Astrocyte of the cerebellum (primary cell): ENCODE measurements around the gene KIF5B.
"Not testable (repeated sequence)": the region's sequence is repeated elsewhere in the genome, so short reads cannot be mapped to it uniquely, and the experiment has no call there.

Experiments
- DNase-seq: peaks from one replicate; pipeline ENCODE4 v3.0.0-alpha.2; 2011; ENCODE audit warnings: low read depth
- H3K4me3 ChIP-seq: 2 replicates; pipeline ENCODE4 v1.5.1; 2011; ENCODE audit warnings: mild to moderate bottlenecking, low read depth, low read length, moderate library complexity
- in situ Hi-C: cut with HindIII; loops from 2 replicates; pipeline ENCODE4 v1.10.0; 2017; ENCODE audit warnings: low sequenced_read_pairs
- TF ChIP-seq, protein P1 (sequence below): IDR thresholded peaks from 2 replicates; pipeline ENCODE4 v1.5.1; 2012; ENCODE audit warnings: low read length, low read depth, moderate library complexity, mild to moderate bottlenecking; ENCODE audit errors: missing control alignments

KIF5B gene

DNA sequence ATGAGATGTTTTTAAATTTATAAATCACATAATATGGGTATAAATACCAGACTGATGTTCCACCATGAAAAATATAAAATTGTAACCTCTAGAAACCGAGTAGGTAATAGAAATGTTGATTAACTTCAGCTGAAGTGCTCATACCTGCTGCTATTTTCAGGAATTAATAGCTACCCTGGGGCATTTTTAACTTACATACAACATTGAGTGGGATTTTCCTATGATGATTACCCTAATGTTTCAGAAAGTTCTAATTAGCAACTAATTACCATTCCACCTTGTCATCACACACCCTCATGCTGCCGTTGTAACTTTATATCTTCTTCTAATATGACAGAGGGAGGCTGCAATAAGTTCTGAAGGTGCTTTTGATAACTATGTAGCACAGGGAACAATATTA lies 74.1 kb downstream of the KIF5B start:
- DNase-seq: no peak
- H3K4me3 ChIP-seq: no peak overlapping the region
- TF ChIP-seq, protein P1, sequence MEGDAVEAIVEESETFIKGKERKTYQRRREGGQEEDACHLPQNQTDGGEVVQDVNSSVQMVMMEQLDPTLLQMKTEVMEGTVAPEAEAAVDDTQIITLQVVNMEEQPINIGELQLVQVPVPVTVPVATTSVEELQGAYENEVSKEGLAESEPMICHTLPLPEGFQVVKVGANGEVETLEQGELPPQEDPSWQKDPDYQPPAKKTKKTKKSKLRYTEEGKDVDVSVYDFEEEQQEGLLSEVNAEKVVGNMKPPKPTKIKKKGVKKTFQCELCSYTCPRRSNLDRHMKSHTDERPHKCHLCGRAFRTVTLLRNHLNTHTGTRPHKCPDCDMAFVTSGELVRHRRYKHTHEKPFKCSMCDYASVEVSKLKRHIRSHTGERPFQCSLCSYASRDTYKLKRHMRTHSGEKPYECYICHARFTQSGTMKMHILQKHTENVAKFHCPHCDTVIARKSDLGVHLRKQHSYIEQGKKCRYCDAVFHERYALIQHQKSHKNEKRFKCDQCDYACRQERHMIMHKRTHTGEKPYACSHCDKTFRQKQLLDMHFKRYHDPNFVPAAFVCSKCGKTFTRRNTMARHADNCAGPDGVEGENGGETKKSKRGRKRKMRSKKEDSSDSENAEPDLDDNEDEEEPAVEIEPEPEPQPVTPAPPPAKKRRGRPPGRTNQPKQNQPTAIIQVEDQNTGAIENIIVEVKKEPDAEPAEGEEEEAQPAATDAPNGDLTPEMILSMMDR: no peak
- in situ Hi-C loops: no loop called here

DNA sequence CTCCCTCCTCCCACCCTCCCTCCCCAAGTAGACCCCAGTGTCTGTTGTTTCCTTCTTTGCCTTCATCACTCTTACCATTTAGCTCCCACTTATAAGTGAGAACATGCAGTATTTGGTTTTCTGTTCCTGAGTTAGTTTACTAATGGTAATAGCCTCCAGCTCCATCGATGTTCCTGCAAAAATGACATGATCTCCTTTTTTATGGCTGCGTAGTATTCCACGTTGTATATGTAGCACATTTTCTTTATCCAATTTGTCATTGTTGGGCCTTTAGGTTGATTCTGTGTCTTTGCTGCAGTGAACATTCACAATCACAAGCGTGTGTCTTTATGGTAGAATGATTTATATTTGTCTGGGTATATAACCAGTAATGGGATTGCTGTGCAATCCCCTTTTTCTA lies 75.8 kb downstream of the KIF5B start:
- in situ Hi-C loops: no loop called here
- TF ChIP-seq, protein P1: no peak
- no peak for DNase-seq
- H3K4me3 ChIP-seq: no peak overlapping the region

DNA sequence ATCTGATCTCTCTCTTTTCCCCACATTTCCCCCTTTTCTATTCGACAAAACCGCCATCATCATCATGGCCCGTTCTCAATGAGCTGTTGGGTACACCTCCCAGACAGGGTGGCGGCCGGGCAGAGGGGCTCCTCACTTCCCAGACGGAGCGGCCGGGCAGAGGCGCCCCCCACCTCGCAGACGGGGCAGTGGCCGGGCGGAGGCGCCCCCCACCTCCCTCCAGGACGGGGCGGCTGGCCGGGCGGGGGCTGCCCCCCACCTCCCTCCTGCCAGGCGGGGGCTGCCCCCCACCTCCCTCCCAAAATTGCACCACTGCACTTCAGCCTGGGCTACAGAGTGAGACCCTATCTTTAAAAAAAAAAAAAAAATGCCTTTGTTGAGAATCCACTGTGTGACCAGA lies 77.2 kb downstream of the KIF5B start:
- in situ Hi-C loops: not testable (repeated sequence)

DNA sequence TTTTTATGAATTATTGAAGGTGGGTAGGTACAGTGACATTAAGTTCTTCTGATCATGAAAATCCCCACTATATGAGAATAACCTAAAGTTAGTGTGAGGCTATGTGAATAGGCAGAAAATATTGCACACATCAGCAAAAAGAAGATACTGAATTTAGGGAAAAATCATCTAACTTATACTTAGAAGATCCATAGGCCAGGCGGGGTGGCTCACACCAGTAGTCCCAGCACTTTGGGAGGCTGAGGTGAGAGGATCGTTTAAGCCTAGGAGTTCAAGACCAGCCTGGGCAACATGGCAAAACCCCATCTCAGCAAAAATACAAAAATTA lies 78.1 kb downstream of the KIF5B start:
- no peak for DNase-seq
- in situ Hi-C loops: no loop called here
- TF ChIP-seq, protein P1: no peak
- no peak overlapping the region for H3K4me3 ChIP-seq

More for the DNA sequence above, 77.2 kb downstream of the KIF5B start:
- DNase-seq, H3K4me3 ChIP-seq: not testable (repeated sequence)

DNA sequence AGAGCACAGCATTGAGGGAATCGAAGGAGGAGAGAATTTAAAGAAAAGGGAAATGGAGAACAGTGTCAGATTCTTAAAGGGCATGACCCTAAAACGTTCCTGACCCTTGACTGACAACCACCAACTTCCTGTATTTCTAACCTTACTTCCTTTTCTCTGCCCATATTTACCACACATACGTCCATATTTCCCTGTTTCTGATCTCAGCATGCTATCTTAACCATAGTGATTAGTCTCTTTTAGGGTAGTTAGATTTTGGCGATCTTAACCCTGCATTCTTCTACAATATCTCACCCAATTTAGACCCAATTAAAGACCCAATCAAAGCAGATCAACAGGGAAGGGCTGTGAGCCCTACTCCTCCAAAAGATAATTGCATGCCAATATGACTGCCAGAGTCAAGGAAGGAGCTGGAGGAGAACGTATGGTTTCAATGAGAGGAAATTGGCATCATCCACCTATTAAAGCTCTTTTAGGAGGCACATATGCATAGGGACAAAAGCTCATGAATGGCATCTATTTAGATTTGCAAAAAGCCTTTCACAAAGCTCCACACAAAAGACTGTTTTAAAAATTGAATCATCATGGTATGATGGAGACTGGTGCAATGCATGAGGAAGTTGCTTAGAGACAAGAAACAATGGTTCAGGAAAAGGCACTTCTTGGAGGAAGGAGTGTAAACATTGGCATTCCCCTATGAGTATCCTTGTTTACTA lies 78.6 kb downstream of the KIF5B start:
- no peak overlapping the region for H3K4me3 ChIP-seq
- TF ChIP-seq, protein P1: no peak
- no peak for DNase-seq
- in situ Hi-C loops: no loop called here

DNA sequence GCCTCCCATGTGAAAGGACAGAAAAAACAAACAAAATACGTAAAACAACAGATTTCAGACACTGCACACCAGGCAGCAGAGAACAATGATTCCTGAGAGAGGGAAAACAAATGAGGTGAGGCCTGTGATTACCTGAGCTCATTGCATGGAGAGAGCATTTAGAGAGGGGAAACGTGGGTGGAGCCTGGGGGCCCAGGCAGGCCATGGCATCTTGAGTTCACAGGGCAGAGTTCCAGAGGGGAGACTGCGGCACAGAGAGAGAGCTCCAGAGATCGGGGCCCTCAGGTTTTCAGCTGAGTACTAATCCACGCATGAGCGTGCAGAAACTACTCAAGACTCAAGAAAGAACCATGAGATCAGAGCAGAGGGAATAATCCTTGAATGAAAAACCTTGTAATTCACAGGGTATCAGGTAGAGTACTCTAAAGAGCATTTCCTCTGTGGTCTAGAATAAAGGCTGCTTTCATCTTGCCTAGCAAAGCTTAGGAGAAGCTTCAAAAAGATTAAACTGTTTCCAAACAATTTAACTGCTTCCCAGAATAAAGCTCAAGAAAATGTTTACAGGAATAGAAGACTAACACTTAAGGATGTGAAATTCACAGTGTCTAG lies 81.0 kb downstream of the KIF5B start:
- H3K4me3 ChIP-seq: no peak overlapping the region
- no peak for DNase-seq
- in situ Hi-C loops: no loop called here
- TF ChIP-seq, protein P1: no peak

DNA sequence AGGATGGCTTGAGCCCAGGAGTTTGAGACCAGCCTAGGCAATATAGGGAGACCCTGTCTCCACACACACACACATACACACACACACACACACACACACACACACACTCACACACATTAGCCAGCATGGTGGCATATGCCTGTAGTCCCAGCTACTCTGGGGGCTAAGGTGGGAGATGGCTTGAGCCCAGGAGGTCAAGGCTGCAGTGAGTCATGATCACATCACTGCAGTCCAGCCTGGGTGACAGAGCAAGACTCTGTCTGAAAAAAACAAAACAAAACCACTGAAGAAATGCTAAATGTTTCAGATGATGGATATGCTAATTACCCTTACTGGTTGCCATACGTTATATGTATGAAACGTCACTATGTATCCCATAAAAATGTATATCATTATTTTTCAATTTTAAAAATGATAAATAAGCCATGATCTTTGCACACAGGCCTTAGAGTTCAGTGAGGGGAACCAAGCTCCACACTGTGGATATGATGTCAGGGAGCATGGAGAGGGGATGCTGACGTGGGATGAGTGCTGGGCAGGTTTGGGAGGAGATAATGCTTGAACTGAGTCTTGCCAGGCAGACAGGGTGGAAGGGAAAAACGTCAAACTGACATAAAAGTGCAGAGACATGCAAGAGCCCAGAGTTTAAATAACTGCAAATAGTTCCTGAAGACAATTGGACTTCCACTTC lies 81.6 kb downstream of the KIF5B start:
- in situ Hi-C loops: no loop called here
- DNase-seq: no peak
- H3K4me3 ChIP-seq: no peak overlapping the region
- TF ChIP-seq, protein P1: no peak
